Uterus (tissue), 2 donors: ENCODE data around the gene PCDH9.

Source experiments
- POLR2A ChIP-seq, 2 donors: fragments of 450-650 bp; IDR thresholded peaks; one replicate each; pipeline ENCODE4 v1.6.1; 2016; ENCODE audit warnings: antibody characterized with exemption in 2 of 2, mild to moderate bottlenecking in 1 of 2, moderate library complexity in 1 of 2
- TF ChIP-seq, protein P1 (sequence below), 4 experiments: fragments of 200-600 bp in 2 of 4; fragments of 450-650 bp in 2 of 4; sonication (generic) in 2 of 4; IDR thresholded peaks; one replicate each; pipeline ENCODE4 v1.5.1; 2016 to 2019; ENCODE audit warnings: antibody characterized with exemption in 4 of 4, mild to moderate bottlenecking in 2 of 4, moderate library complexity in 1 of 4

DNA sequence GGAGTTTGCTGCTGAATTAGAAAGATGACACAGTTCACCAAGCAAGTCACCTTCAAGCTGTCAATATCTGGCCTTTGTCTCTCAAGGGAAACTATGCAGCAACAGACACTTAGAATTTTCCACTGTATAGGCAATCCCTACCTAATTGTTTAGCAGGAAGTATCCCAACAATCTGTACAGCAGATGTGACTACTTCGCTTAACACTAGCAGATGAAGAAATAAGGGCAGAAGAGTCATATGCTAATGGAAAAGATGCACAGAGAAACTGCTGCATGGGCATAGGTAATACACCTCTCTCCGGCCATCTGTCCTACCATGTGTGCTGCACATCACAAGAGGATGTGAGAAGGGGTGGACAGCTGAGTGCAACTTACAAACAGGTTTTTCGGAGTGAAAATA is 851.2 kb downstream of the PCDH9 start:
- no peak for TF ChIP-seq POLR2A (IDR thresholded peaks at IDR 0.05)
- TF ChIP-seq, protein P1, sequence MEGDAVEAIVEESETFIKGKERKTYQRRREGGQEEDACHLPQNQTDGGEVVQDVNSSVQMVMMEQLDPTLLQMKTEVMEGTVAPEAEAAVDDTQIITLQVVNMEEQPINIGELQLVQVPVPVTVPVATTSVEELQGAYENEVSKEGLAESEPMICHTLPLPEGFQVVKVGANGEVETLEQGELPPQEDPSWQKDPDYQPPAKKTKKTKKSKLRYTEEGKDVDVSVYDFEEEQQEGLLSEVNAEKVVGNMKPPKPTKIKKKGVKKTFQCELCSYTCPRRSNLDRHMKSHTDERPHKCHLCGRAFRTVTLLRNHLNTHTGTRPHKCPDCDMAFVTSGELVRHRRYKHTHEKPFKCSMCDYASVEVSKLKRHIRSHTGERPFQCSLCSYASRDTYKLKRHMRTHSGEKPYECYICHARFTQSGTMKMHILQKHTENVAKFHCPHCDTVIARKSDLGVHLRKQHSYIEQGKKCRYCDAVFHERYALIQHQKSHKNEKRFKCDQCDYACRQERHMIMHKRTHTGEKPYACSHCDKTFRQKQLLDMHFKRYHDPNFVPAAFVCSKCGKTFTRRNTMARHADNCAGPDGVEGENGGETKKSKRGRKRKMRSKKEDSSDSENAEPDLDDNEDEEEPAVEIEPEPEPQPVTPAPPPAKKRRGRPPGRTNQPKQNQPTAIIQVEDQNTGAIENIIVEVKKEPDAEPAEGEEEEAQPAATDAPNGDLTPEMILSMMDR (IDR thresholded peaks at IDR 0.05) = no peak
